Neural cell (in vitro differentiated cells): ENCODE results near the gene PCSK7.

Source experiments
- EP300 ChIP-seq: fragments of 450-650 bp; conservative IDR thresholded peaks from 2 replicates; pipeline ENCODE4 v1.6.1; 2014; ENCODE audit warnings: antibody characterized with exemption, mild to moderate bottlenecking, moderate library complexity; ENCODE audit not compliant: poor library complexity, severe bottlenecking
- EZH2 ChIP-seq: fragments of 200-600, 300-800 bp; shearing (Covaris generic), sonication (generic); IDR thresholded peaks from 2 replicates; pipeline ENCODE4 v1.6.1; 2014; ENCODE audit warnings: antibody characterized with exemption, low read length, borderline replicate concordance, mild to moderate bottlenecking; ENCODE audit not compliant: insufficient read depth, poor library complexity, severe bottlenecking
- TF ChIP-seq, protein P1 (sequence below): fragments of 450-650 bp; IDR thresholded peaks from 2 replicates; pipeline ENCODE4 v1.5.1; 2014; ENCODE audit warnings: antibody characterized with exemption, mild to moderate bottlenecking, moderate library complexity; ENCODE audit not compliant: poor library complexity, severe bottlenecking

DNA sequence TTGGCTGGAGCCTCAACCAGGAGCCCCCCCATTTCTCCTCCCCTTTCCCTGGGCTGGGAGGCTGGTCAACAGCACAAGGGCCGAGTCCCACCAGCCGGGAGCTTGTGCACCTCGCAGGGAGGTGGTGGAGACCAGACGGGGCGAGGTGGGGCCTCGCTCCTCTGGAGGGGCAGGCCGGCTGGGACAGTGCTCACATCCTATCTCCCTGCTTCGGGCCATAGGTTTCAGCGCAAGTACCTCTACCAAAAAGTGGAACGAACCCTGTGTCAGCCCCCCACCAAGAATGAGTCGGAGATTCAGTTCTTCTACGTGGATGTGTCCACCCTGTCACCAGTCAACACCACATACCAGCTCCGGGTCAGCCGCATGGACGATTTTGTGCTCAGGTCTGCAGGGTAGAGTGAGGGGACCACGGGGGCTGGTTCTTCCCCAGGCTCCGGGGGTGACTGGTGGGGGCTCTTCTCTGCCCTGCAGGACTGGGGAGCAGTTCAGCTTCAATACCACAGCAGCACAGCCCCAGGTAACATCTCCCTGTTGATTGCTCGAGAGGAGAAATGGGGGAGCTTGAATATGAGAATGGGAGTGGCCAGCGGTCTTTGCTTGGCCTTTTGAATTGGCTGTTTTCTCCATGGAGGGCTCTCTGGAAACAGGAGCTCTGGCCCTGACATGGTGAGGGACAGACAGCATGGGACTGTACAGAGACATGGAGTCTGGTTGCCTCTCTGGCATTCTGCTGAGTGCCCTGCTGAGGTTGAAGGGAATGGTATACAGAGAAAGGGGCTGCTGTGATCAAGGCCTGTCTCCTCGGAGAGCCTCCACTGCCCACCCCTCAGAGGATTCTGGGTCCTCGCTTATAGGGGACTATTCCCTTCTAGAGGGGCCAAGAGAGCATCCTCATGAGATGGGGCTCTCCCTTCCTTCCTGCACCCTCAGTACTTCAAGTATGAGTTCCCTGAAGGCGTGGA is 50.0 kb downstream of the PCSK7 start:
- TF ChIP-seq EZH2 (no peak), EP300 (no peak)
- TF ChIP-seq, protein P1, sequence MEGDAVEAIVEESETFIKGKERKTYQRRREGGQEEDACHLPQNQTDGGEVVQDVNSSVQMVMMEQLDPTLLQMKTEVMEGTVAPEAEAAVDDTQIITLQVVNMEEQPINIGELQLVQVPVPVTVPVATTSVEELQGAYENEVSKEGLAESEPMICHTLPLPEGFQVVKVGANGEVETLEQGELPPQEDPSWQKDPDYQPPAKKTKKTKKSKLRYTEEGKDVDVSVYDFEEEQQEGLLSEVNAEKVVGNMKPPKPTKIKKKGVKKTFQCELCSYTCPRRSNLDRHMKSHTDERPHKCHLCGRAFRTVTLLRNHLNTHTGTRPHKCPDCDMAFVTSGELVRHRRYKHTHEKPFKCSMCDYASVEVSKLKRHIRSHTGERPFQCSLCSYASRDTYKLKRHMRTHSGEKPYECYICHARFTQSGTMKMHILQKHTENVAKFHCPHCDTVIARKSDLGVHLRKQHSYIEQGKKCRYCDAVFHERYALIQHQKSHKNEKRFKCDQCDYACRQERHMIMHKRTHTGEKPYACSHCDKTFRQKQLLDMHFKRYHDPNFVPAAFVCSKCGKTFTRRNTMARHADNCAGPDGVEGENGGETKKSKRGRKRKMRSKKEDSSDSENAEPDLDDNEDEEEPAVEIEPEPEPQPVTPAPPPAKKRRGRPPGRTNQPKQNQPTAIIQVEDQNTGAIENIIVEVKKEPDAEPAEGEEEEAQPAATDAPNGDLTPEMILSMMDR: no peak
